ENCODE measurements around the gene BNC2.

Gene BNC2

DNA sequence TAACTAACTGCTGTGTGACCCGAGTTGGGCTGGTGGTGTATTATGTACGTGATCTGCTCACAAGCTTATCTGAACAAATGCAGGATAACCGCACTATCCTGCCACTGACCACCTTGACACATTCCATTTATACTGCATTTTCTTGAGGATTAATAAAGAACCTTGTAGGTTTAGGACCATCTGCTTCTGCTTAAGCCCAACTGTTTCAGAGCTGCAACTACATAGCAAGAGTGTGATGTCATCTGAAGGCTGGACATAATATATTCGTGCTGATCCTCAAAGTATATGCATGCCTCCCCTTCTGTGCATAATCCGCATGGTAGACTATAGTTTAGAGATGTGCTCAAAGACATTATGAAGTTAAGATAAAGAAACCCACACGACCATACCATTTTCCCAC lies 435.9 kb downstream of the BNC2 start:
- DNase-seq: no peak

DNA sequence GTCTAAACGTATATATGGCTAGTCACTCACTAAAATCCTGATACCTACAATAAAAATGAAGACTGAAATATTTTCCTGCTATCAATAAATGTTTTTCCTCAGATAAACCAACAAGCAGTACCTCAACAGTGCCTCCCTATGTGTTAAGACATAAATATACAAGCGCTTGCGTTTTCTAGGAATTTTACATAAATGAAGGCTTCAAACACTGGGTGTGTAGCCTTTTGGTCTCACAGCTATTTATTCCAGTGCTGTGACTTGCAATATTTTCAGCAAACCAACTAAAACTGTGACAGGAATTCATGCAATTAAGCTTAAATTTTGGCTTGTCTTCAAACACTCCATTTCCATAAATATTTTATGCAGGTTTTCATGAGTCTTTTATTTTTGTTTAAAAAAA lies 437.0 kb downstream of the BNC2 start:
- DNase-seq: no peak

DNA sequence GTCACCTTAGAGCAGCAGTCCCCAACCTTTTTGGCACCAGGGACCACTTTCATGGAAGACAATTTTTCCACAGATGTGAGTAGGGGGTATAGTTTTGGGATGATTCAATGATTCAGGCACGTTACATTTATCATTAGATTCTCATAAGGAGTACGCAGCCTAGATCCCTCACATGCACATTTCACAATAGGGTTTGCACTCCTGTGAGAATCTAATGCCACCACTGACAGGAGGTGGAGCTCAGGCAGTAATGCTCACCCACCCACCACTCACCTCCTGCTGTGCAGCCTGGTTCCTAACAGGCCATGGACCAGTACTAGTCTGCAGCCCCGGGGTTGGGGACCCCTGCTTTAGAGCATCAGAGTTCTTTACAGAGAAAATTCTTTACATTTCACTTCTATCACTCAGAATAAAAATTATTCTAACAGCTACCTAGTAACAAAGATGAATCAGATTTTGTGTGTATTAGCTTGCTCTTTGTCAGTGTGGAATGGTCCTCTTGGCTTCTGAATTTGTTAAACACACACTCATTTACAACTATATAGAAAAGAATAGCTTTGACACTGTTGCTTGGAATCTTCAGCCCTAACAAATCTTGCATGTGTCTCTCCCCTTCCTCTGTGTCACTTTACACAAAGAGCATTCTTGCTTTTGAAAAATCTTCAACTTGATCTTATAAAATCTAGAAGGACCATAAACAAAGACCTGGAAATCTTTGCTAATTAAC lies 438.6 kb downstream of the BNC2 start:
- no peak for DNase-seq

DNA sequence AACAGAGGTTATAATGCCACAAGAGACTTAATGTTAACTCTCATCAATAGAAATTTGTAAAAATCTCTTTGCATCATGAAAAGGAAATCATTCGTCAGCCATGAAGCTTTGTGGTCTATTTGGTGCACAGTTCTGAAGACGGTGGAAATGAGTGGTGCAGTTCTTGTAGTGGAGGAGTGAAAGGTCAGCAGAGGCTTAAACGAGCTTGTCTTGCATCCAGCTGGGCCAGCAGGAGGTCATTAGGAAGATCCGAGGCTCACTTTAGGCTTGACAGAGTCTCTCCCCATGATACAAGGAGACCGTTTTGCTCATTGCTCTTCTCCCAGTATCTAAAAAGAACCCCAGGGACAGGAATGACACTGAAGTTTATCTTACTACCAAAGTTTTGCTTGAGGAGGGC lies 440.8 kb downstream of the BNC2 start:
- no peak for DNase-seq

DNA sequence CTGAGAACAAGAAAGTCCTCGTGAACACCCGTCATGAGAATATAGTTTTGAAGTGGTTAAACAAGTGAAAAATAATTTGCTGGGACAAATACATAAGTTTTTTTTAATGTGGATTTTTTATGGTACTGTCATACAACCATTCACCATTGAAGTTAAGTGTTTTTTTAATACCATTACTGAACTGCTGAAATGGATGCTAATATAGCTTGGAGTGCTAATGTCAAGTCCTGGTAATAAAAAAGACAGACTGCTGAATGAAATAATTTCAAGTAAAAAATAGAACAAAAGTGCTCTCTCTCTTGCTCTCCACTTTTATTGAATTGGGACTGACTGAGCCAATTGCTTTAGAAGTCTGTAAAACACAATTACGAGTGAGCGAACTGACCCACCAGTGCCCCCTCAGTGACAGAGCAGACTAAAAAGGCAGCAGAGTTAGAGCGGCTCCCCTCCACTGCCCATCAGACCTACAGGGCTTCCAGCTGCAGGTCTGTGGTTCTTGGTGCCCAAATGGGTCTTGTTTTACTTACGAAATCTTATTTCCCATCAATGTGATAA lies 442.5 kb downstream of the BNC2 start:
- no peak for DNase-seq

DNA sequence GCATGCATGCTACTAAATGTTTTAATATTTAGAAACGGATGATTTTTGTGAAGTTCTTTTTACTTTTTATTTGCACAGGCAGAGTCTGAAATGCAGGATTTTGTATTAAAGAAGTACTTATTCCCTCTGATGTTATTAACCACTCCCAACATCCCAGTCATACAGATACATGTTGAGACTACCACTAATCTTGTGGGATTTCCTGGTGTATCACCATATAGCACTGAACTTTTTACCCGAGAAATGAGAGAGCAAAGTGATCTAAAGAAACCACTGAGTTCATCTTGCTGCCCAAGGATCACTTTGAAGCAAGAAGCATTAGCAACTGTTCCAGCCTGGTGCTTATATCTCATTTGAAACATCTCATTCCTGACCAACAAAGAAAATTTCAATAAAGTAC lies 443.8 kb downstream of the BNC2 start:
- no peak for DNase-seq

DNA sequence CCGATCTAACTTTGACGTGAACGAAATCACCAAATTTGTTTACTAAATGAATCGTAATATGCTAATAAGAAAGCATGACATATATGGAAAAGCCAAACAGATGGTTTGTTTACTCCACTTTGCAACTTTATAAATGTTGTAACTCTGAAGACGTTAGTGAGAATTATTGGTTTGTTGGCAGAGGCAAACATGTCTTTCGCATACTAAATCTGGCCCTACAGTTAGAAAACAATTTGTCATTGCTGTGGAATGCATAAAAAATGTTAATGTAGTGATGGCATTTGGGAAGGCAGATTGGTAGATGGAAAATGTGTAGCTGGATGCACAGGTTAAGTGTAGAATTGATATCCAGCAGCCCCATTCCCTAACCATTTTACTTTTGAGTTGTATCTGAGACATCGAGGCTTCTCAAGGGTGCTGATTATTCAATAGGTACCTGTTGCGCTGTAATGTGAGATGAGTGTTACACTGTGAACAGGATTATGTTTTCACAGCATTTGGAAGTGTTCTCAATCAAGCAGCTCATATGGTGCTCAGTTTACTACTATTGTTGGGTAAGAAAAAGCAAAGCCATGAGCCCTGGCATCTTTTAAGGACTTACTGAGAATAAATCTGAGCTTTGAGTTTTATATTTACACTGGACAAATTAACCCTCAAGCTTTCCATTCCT lies 444.8 kb downstream of the BNC2 start:
- DNase-seq: no peak

DNA sequence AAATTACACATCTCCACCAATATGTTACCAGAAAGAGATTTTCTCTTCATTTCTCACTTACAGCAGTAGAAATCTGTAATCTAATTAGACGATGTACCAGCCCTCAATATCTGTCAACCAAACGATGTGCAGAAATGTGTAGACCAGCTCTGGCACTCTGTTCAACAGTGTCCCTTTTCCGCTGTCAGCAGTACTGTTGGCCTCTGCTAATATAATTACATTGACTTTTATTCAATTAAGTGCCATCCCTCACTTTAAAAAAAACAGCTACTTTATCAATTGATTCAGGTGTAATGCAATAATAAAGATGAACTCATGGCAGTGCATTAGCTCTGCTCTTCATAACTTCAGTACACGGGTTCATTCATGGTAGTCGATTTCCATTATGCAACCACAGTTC lies 448.4 kb downstream of the BNC2 start:
- DNase-seq: no peak

DNA sequence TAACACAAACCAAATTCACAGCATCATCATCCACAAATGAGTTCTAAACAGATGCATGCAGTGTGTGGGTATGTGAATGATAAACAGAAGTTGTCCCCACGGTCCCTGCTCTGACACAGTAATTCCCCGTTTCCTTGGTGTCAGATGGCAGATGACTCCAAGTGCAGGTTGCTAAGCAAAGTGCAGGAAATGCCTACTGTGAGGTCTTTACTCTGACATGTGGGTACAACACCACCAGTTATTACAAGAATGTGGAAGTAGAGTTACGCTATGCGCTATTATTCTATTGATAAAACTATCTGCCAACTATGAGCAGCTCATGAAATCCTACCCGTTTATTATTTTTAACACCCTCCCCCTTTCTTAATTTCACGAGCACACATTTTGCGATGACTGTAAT lies 448.9 kb downstream of the BNC2 start:
- no peak for DNase-seq

DNA sequence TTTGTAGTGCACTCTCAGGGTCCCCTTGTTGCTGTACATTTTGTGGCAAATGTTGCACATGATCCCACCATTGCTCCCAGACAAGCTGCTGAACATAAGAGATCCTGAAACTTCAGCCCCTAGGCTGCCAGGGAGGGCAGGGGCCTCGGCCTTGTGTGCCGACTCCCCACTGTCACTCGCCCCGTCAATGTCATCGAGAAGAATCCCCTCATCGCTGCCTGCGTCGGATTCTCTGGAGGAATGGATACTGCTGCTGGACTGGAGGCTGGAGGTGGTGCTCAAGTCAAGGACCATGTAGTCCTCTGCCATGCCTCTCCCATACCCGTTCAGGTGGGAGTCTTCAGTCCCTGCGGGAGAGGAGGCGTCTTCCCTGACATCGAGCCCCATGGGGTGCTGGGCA lies 451.3 kb downstream of the BNC2 start:
- no peak for DNase-seq

DNA sequence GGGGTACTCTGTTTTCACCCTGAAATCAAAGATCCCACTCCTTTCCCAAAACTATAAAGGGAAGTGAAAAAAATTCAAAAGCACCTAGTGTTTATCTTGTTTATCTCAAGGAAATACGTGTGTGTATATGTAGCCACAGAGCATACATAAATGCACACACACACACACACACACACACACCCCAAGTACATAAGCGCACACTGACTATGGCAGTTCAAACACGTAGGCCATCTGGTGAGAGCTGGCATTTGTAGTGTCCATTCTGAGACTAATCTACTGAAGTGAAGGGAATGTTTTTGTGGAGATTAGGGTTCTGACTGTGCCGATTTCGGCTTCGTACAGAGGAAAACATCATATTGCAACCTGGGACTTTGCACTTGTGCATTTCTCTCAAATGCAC lies 451.7 kb downstream of the BNC2 start:
- DNase-seq: no peak

DNA sequence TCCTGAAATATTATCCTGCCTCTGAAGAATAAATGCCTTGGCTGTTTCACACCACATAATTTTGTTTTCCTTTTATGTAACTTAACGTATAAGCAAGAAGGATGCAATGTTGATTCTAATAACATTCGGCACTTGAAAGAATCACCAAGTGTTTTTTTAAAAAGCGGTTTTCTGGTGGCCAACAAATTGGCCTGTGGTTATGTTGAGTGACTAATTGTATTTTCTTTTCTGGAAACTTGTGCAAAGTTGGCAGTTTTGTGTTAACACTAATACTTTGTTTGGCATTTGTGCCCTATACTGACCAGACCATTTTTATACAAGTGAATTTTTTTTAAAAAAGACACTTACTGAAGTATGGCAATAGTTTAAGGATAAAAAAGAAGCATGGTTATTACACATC lies 452.7 kb downstream of the BNC2 start:
- no peak for DNase-seq

DNA sequence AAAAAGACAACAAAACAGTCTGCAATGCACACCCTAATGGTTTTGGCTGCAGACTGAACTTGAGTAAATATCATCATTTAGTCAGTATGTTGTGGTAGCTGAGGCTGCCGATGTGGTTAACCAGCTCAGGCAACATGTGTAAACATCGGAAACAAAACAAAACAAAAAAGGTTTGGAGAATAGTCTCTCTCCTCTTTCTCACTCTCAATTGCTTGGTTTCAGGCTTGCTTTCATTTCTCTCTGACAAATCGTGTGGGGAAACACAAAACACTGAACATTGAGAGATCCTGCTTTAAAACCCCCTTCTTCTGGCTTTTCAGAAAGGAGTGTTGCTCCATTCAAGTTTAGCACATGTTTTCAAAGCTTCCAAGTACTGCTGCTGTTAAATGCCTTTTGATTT lies 453.3 kb downstream of the BNC2 start:
- no peak for DNase-seq

DNA sequence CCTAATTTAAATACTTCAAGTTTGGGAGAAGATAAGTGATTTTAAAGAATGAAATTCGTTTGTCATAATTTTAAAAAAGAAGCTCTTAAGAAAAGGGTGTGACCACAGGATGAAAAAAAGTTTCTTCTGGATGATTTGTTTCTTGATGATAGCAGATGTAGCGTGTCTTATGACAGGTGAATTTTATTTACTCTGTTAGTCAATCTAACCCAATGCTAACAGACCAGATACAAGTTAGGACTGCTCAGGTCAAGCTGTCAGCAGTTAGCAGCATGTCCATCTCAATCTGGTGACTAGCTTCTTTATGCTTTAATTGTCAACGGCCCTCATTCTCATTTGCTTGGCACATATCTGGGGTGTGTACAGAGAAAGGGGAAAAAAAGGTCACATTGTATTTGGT lies 456.0 kb downstream of the BNC2 start:
- no peak for DNase-seq

DNA sequence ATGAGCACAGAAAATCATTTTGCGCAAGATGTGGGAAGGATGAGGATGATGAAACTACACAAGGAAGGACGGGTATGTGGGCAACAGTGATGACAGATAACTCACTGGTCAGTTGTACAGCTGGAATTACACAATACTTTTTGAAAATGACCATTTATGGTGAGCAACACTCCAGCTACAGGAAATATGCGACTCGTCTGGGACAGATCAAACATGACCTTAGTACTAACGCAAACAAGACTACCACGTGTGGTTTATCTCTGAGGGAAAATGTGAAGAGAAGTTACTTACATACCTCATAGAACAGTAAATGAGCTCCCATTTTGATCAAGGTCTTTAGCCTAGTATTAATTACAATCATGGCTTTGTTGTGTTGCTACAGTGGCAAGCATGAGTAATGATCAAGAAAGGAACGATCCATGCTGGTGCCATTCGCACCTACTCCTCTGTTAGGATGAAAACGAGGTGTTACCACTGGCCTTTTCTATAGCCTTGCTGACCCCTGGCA lies 456.9 kb downstream of the BNC2 start:
- no peak for DNase-seq

DNA sequence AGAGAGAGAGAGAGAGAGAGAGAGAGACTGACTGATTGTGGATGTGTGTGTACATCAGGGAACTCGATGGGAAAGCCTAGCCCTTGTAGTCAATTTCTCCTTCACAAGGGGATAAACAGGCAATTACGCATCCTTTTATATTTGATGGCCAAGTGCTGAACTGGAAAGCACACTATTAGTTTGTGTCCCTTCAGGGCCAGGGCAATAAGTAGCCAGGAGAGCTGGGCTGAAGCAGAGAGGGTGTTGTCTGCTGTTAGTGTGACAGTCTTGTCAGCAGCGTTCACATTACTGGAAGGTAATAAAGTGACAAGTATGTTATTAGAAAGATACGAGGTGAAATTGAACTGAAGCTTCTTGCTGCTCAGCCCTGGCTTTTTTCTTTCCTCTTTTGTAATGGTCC lies 457.7 kb downstream of the BNC2 start:
- DNase-seq: no peak

DNA sequence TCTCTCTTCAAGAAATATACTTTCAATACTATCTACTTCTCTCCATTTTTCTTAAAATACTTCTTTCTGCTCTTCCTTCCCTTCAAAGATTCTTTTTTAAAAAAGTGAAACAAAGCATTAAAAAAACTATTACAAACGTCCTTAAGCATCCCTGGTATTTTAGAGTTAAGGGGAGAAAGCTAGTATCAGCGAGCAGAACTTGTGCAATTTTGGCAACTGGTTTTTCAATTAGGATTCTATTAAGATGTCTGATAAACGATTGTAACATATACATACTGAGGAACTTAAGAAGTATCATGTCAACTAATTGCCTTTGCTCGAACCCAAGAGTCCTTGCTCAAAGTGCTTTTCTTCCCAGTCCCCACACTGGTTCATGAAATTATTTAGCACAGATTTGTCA lies 459.2 kb downstream of the BNC2 start:
- DNase-seq: no peak

DNA sequence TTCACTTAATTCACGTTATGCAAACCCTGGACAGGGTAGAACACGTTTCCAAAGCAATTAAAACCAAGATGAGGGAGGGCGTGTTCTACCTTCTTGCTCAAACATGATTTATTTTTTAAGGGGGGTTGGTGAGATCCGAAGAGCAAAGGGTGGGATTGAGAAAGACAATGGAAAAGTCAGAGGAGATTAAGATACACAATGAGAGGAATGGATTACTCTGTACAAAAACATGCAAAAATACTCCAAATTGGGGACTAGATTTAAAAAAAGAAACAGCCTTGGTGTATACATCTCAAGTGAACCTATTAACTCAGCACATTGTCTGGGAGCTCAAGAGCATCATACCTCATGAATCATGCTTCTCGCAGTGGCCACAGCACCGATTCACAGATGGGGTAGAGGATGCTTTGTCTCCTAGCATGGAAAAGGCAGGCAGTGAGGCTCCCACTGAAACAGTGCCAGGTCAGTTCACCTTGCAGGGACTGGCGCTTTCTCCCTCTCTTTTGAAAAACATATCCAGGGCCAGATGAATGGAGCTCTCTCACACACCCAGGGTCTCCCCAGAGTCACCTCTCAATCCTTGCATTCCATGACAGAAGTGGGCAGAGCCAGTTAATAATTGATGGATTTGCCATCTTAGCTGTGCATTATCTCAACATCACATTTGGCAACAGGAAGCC lies 459.7 kb downstream of the BNC2 start:
- DNase-seq: no peak

DNA sequence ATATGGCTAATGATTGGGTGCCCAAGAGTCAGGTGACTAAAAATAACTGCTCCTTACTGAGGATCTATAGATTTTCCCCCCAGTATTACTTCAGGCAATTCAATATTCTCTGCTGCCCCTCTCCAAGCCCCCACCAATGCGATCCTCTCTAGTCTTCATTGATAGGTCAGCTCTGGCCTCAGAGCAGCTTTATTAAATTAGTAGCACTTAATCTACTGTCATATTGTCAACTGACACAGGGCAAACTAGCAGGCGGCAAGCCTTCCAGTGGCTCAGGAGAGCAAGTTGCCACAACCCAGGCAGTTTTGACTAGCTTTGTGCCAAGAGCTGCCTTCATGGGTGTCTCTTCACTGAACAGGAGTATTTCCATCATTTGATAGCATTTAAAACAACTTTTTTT lies 462.9 kb downstream of the BNC2 start:
- DNase-seq: no peak

DNA sequence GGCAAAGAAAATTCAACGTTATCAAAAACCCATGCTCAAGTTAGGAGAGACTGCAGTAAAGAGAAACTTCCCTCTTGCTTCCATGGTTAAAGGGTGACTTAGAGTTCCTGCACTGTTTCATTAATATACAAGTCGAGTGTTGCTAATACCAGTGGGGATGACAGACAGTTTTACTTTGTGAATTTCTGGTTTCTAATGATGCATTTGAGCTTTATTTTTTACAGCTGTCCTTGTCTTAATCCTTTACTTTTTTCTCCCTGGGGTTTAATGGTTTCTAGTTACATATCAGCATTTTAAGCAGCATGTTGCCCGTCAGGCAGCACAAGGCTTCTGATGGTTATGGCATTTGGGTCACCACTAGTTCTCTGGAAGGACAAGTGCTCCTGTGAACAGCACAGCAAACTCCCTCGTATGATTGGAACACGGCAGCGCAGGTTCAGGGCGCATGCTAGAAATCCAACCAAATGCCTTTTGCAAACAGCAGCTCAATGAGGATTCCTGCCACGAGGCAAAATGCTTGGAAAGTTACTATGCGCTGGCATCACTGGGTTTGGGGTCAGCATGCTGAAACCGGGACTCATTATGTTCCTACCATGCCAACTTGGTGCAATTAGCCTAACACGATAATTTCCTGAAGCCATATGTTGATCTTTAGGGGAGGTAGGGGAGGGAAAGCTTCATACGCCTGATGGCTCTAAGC lies 463.8 kb downstream of the BNC2 start:
- no peak for DNase-seq

DNA sequence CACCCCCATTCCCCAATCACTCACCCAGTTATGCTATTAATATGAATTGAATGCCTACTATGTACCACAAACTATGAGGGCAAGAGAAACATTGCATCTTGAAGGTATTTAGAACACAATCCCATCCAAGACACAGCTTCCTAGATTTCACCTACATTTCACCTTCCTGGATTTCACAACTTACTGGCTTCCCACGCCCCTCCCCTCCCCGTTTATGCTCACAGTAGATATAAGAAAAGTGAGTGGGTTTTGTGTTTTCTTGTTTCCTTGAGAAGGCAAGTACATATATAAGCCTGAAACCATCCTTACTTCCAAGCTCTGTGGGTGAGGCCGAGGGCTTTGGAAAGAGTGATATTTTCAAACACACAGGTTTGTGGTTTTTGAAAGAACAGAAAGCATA lies 465.0 kb downstream of the BNC2 start:
- no peak for DNase-seq

DNA sequence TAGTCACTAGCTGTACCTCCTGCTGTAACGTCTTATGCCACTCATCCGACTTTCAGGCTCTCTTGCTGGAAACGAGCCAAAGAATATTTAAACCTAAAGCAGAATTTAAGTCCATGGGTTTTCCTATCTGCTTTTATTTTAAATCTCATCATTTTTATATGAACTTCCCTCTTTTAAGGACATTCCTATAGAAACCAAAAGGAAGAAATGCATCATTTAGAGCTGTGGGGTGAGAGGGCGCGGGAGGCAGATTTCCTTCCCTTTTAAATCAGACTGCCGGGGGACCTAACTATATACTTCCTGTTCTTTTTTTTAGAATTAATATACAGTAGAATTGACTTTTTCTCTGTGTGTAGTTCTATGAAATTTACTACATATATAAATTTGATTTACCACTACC lies 468.8 kb downstream of the BNC2 start:
- no peak for DNase-seq

DNA sequence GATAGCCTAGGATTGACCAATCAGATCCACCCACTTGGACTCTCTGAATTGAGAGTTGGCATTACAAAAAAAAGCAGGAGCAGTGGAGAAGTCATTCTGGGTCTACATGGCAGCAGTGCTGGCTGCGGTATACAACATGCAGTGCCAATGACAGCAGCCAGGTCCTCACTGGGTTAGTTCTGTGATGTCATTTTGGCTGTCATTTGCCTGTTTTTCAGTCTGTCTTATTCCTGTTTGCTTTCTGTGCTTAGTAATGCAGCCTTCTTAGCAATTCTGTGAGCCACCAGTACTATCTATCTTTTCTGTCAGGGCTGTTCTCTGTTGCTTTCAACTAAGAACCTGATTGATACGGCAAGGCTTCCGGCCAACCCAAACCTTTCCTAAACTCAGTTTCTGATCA lies 471.8 kb downstream of the BNC2 start:
- no peak for DNase-seq
